Fibroblast of villous mesenchyme (primary cell): ENCODE measurements around the gene ANO2. TPM values are rescaled to one million over a fixed set of nuclear protein-coding genes. Genes with fewer than 3 reads are reported as not detected.

Experiments used
- DNase-seq: peaks from one replicate; pipeline ENCODE4 v3.0.0-alpha.2; 2010; ENCODE audit warnings: low read depth
- H3K4me3 ChIP-seq: 2 replicates; pipeline ENCODE4 v1.5.1; 2011; ENCODE audit warnings: low read depth, mild to moderate bottlenecking, low read length
- CTCF ChIP-seq: IDR thresholded peaks from 2 replicates; pipeline ENCODE4 v1.5.1; 2012; ENCODE audit warnings: low read depth, mild to moderate bottlenecking, low read length; ENCODE audit not compliant: insufficient read depth
- total RNA-seq: library from RNA; depleted of rRNA; stranded (reverse); fragments of >200 nt; gene quantifications from 2 replicates; pipeline ENCODE4 v1.2.3, GENCODE V29; 2012

Gene ANO2
- total RNA-seq, 1 donor = 0.43 TPM

- no peak for TF ChIP-seq CTCF
- no peak overlapping the region for H3K4me3 ChIP-seq
- DNase-seq = no peak
Measured at GRCh38 chr12:5643266-5643665, 301.8 kb downstream of the ANO2 start.

GRCh38 chr12:5637698-5638097 lies 307.4 kb downstream of the ANO2 start:
- TF ChIP-seq CTCF = no peak
- H3K4me3 ChIP-seq = no peak overlapping the region
- DNase-seq = no peak

- no peak for TF ChIP-seq CTCF
- no peak for DNase-seq
- H3K4me3 ChIP-seq = no peak overlapping the region
Measured at GRCh38 chr12:5636907-5637306, 308.2 kb downstream of the ANO2 start.

GRCh38 chr12:5633106-5633505 lies 312.0 kb downstream of the ANO2 start:
- TF ChIP-seq CTCF = no peak
- H3K4me3 ChIP-seq = no peak overlapping the region
- DNase-seq = no peak

- no peak for TF ChIP-seq CTCF
- H3K4me3 ChIP-seq = no peak overlapping the region
- no peak for DNase-seq
Measured at GRCh38 chr12:5632453-5632852, 312.6 kb downstream of the ANO2 start.

- no peak for TF ChIP-seq CTCF
- DNase-seq = no peak
- H3K4me3 ChIP-seq = no peak overlapping the region
Measured at GRCh38 chr12:5631497-5631896, 313.6 kb downstream of the ANO2 start.

- H3K4me3 ChIP-seq = no peak overlapping the region
- TF ChIP-seq CTCF = no peak
- DNase-seq = no peak
Measured at GRCh38 chr12:5630726-5631125, 314.3 kb downstream of the ANO2 start.
